COLO829 (cell line): ENCODE results near the gene CIAO2B.
A peak's percentile ranks its signal among the peaks of the same experiment; 100 is the strongest.
"Not testable (repeated sequence)": the region's sequence is repeated elsewhere in the genome, so short reads cannot be mapped to it uniquely, and the experiment has no call there.

Experiments
- DNase-seq: peaks from one replicate; pipeline ENCODE4 v3.0.0; 2012; ENCODE audit warnings: low spot score

The CIAO2B gene

DNA sequence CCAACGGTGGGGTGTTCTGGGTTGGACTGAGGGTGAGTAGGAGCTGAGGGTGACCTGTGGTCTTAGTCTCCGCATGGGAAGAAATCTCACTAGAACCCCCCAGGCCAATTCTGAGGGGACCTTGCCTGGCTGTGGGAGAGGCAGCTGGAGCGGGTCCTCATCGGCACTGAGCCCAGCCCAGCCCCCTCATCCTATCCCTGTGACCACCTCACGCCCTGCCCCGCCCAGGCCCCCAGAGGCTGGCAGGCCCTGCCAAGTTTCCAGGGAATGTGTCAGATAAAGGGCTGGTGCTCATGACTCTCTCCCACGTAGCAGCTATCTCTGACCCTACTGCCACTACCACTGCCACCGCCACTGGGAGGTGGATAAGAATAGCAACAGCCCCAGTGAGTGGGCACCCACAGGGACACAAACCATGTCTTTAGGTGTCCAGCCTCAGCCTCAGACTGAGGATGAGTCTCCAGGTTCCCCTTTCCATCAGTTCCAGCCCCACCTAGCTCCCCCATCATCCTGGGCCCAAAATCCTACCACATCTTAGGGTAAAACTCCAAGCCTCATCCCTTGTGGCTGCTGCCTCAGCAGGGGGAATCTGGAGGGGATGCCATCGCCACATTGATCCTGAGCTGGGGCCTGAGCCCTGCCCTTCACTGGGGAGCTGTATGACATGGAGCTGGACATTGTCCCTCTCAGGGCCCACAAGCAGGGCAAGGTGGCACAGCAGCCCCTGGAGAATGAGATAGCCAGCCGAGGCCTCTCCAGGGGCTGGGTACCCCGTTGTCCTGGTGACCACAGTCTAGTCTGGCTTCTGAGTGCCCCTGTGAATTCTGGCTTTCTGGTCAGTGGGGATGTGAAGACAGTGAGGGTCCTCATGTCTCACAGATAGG is 30.4 kb downstream of the CIAO2B start:
- DNase-seq, result no peak

DNA sequence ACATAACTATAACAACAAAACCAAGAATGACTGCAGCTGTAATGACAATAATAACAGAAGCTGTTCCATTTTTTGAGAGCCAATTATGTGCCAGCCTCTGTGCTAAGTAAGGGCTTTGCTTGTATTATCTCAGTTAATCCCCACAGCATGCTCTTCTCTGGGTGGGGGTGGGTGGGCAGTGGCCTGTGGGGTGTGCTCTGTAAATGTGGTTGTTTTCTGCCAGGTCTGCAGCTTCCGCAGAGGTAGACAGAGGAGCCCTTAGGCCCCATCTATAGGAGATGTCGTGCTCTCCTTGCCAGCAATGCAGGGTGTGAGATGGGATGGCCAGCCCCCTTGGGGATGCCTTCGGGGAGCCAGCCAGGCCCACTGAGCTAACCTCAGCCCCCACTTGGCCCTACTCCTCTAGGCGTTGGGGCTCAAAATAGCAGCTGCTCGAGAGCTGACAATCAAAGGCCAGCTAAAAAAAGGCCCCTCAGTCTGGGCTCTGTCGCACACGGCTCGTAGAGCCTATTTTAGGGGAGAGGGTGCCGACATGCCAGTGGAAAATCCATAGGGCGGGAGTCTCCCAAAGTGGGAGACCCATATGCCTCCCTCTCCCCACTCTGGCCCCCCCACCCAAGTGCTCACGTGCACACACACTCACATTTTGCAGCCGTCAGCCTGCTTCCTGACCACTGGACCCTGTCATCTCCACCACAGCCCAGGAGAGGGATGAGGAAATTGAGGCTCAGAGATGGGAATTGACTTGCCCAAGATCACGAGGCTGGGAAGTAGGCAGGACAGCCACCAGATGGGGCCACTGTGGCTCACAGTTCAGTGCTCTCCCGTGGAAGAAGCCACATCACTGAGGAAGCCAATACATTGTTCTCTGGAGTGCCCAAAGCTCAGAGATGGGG is 31.3 kb downstream of the CIAO2B start:
- DNase-seq, result no peak

DNA sequence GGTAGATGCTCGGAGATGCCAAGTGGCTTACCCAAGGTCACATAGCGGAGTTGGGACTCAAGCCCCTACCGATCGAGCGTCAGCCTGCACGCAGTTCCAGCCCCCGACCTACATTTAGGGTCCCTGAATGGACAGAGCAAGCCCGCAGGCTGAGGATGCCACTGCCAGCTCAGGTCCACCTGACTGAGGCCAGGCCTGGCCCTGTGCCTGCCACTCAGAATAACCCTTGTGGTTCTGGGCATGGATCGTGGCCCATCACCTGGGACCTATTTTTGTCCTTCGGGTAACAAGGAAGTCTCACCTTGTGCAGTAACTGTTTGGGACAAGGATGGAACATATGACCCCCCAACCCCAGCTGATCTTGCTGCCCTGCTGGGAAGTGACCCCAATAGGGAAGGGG is 32.6 kb downstream of the CIAO2B start:
- no peak for DNase-seq

DNA sequence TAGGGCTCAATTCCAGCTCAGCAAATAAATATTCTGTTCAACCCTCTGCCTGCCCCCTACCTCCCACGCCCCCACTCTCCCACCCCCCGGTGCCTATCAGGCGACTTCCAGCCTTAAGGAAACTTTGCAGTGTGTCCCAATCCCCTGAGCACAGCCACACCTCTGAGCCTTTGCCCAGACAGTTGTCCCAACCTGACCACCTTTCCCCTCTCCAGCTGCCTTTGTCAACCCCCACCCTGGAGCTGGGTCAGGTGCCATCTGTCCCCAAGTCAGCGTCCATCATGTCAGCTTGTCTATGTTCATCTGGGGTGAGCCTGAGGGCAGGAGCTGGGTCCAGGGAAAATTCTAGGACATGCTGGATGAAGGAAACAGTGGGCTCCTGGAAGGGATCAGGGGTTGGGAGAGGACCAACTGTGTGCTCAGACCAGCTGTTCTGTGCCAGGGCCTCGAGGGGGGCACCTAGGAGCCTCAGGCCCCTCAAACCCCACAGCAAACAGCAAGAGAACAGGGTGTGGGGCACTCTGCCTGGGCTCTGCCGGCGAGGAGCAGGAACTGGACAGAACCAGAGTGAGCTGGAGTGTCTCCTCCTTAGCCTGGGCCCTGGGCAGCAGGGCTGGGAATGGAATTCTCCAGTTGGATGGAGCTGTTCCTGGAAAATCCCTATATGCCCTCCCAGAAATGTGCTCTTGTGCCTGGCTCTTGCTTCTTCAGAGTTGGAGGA is 33.3 kb downstream of the CIAO2B start:
- no peak for DNase-seq

DNA sequence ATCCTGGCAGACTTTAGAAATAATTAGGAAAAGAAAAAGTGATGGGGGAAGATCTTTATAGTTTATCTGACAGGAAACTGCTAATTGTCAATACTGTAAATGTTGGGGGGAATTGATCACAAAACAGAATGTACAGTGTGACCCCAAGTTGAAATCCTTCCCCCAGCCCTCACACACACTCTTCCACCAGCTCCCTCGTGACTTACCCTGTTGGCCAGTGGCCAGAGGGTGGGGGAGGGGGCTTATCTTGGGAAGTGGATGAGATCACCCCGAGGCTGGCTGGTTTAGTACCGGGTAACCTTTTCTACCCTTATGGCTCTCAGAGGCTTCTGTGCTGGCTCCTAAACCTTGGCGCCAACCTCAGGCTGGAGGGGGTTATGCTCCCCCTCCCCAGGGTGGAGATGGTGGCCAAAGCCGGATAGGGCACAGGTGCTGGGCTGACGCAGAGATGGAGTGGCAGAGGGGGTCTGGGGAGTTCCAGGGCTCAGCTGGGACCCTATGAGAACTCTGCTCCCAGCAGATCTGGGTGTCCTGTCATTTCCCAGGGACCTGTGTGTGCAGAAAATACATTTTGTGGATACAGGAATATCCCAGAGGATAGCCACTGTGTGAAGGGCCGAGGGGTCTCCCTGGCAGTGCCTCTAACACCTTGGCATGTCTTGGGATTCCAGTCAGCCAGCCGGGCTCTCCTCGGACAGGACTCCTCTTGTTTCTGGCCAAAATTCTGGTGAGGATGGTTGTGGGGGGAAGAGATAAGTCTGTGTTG is 34.1 kb downstream of the CIAO2B start:
- DNase-seq, result no peak

DNA sequence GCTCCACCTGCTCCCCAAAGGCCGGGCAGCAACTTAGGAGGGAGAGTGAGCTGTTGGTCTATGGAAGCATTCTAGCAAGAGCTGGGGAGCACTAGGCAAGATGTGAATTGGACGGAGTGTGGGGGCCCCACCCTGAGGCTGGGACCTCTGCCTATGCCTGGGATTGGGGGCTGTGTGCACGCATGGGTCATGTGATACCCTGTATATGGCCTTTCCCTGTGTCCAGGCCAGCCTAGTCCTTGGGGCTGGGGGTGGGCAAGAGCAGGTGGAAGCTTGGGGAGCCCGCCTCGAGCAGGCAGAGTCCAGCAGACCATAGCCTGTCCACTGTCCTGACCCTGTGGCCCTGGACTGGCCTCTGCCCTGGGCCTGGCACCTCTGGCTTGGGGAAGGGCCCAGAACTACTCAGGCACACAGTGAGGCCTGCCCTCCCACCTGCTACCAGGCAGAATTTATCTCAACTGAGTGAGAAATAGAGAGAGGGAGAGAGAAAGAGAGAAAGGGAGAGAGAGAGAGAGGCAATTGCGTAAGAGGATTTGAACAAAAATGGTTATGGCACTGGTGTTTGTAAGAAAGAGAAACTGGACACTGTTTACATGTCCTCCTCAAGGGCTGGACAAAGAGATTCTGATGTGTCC is 34.8 kb downstream of the CIAO2B start:
- no peak for DNase-seq

DNA sequence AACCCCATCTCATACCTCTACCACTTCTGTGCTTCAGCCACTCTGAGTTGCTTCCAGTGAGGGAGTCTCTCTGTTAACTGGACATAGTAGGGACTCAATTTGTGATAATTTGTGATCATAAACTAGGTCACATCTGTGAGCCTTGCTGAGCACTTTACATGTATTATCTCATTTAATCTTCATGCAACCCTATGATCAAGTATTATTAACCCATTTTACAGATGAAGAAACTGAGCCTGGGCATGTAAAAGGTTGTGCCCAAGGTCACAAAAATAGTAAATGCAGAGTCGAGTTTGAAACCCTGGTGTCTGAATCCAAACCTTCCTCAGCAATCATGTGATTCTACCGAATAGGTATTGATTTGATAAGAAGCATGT is 35.3 kb downstream of the CIAO2B start:
- DNase-seq, result no peak

DNA sequence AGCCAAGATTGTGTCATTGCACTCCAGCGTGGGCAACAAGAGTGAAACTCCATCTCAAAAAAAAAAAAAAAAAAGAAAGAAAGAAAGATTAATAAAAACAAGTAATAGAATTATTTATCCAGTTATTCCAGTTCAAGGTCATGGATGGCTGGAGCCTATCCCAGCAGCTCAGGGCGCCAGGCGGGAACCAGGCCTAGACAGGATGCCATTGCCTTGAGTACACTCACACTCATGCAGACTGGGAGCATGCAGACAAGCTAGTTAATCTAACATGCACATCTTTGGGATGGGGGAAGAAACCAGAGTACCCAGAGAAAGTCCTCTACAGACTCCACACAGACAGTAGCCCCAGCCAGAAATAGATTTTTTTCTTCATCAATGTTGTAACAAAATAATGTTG is 36.0 kb downstream of the CIAO2B start:
- DNase-seq, result no peak

DNA sequence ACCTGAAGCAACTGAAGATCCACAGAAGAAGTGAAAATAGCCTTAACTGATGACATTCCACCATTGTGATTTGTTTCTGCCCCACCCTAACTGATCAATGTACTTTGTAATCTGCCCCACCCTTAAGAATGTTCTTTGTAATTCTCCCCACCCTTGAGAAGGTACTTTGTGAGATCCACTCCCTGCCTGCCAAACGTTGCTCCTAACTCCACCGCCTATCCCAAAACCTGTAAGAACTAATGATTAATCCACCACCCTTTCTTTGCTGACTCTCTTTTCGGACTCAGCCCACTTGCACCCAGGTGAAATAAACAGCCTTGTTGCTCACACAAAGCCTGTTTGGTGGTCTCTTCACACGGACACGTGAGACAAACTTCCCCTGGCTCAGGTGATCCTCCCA is 37.5 kb downstream of the CIAO2B start:
- not testable (repeated sequence) for DNase-seq

DNA sequence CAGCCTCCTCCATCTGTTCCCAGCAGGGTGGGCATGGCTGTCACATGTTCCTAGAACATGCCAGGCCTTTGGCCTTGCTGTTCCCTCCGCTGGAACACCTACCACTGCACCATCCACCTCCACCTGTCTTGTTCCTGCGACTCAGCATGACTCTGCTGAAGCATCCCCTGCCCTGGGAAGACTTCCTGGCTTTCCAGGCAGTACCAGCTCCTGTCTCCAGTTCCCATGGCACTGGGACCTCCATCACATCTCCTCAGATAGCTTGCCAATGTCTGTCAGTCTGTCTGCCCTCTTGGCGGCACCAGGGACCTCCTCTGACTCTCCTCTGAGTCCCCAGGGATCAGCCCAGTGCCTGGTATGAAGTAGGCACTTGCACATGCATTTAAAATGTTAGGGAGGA is 38.2 kb downstream of the CIAO2B start:
- DNase-seq, result no peak

DNA sequence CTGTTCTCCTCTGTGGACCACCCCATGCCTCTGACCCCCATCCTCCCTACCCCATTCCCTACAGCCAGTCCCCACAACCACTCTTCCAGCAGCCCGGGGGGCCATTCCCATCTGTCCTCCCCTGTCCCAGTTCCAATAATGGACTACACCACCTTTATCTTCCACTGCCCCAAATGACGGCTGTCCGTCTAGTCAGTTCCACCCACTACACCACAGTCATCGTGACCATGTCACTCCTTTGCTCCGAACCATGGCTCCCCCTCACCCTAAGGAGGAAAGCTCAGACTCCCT is 38.6 kb downstream of the CIAO2B start:
- no peak for DNase-seq

DNA sequence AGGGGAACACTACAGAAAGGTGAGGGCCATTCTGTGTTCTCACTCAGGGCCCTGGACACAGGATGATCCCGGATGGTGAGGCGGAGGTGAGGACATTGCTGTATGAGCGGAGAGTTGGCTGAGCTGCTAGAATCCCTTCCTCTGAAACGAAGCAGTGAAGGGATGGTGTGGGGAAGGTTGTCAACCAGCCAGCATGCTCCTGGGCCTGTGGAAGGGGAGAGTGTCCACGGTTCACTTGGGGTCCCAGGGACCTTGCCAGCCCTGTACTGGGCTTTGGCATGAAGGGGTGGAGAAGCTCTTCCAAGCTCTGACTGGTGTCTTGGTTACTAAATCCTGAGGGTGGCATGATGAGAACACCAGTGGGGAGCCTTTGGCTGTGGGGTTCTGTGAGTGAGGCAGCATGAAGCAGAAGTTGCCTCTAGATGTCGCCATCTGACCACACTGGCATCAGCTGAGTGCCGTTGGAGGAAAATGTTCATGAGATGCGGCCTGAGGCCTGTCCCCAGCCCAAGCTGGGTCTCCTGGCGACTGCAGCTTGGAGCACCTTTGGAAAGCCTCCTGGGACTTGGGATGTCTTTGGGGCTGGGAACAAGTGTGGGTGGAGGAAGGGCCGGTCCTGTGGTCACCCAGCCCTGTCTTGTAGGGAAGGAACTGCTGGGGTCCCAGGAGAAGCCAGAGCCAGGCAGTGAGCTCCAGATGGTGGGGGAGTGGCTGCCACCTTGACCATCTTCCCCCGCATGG is 39.1 kb downstream of the CIAO2B start:
- peak; percentile 54 for DNase-seq

DNA sequence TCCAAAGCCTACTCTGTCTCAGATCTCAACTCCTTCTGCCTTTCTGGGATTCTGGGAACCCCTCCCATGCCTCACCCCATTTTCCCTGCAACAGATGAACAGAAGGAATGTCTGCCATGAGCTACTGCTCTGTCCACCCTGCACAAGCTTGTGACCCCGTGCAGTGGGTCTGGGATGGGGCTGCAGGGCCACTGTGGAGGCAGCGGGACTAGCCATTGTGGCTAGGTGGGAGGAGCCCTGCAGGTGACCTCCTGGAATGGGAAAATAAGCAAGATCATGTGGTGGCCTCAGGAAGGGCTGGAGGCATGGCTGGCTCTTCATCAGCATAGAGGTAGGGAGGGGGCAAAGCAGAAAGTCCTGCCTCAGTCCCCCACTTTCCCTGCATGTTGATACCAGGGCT is 40.1 kb downstream of the CIAO2B start:
- no peak for DNase-seq

DNA sequence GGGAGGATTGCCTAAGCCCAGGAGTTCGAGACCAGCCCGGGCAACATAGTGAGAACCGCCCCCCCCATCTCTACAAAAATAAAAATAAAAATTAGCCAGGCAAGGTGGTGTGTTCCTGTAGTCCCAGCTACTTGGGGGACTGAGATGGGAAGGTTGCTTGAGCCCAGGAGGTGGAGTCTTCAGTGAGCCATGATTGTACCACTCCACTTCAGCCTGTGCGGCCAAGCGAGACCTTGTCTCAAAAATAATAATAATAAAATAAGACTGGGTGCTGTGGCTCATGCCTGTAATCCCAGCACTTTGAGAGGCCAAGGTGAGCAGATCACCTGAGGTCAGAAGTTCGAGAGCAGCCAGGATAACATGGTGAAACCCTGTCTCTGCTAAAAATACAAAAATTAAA is 42.4 kb downstream of the CIAO2B start:
- no peak for DNase-seq

DNA sequence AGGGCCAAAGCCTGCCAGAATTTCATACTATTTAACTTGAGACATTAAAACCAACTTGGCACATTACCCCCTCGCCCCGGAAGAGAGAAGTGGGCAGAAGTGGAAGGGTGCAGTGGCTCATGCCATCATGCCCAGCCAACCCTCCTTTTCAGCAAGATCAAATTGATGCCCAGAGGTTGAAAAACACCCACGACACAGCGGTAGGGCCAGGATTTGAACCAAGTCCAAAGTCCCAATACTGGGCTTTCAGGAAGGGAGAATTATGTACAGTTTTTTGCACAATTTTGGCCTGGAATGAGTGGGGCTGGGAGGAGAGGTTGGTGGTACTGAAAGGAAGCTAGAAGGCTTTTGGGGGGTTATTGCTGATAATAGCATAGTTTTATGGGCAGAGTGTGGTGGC is 42.8 kb downstream of the CIAO2B start:
- DNase-seq, result no peak

DNA sequence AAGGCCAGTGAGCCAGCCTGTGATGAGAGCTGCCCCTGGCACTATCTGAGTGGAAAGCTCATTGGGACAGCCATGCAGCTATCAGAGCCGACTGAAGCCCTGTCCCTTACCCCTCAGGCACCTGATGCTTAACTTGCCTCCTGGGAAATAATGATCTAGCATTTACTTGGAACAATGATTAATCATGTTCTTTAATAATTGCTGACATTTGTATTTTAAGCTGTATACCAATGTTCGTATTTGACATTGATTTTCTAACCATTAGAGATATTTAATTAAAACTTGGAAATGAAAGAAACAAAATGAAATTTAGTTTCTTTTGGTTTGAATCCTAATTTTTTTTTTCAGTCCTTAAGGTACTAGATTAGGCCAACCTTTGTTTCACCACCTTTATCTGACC is 43.4 kb downstream of the CIAO2B start:
- DNase-seq, result no peak

DNA sequence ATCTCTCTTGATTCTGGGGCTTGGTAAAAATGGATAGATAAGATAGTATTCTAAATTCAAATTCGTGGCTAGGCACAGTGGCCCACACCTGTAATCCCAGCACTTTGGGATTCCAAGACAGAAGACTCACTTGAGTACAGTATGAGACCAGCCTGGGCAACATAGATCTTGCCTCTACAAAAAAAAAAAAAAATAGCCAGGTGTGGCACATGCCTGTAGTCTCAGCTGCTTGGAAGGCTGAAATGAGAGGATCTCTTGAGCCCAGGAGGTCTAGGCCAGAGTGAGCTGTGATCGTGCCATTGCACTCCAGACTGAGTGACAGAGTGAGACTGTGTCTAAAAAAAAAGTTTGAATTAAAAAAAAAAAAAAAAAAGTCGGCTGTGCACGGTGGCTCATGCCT is 44.6 kb downstream of the CIAO2B start:
- DNase-seq, result no peak

DNA sequence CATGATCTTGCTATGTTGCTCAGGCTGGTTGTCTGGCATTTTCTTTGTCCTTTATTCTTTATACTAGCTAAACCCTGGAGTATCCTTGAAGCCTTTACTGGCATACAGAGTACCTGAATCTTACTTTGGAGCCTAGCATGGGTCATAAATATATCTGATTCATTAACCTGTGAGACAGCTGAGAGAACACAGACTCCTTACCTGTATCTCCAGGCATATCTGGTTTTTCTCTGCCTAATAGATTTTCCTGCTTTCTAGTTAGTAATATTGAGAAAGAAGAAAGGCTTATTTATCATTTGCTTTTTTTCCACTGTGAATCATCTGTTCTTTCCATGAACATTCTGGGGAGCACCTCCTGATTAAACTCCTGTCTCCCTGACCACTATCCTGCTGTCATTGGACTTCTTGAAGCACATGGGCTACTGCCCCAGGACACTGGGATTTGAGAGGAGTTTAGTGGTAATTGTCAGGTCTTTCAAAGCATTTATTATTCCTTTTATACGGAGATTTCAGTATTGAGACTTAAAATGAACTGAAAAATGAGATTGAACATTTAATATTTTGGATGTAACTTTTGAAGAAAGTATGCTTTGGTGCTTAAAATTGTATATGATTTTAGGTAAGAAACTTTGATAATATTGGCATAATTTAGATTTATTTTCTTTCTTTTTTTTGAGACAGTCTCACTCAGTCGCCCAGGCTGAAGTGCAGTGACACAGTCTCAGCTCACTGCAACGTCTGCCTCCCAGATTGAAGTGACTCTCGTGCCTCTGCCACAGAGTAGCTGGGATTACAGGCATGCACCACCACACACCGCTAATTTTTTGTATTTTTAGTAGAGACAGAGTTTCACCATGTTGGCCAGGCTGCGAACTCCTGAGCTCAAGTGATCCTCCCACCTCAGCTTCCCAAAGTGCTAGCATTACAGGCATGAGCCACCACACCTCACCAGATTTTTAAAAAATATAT is 45.3 kb downstream of the CIAO2B start:
- DNase-seq, result no peak

DNA sequence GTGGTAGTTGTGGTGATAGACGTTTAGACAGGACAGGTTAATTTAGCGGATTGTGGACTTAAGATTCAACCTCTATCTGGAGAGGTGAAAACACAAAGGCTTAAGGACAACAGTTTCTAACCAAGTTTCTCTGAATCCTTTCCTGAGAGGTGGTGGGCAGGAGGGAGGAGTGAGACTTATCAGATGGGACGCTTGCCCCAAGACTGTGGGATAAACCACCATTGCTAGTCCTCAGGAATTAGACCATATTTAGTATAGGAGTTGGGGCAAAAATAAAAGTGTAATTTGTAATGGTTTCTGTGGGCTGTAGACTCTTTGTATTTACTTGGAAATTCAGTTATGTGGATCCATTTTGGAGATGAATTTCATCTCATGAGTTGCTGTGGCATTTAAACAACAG is 47.3 kb downstream of the CIAO2B start:
- DNase-seq, result no peak

DNA sequence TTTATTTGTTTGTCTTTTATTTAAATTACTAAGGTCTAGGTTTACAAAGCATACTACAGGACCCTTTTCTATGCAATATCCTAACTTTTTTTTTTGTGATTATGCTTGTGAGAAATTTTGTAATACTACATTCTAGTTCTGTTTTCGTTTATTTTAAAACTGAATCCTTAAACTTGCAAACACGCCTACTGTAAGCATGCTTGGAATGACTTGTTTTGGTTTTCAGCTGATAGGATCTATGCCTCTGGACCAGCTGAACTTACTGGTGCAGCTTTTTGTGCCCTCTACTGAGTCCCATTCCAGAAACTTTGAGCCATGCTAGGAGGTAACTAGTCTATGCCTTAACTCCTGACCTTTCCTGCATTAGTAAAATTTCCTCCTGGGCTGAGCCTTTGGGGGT is 47.9 kb downstream of the CIAO2B start:
- no peak for DNase-seq
